ACC112 (cell line): ENCODE data around the gene PIEZO2.

ENCODE experiments used
- H2AFZ ChIP-seq: fragments of 200-600 bp; sonication (generic); one replicate; pipeline ENCODE4 v1.6.0; 2017; ENCODE audit warnings: antibody characterized with exemption, low read length; ENCODE audit not compliant: unreplicated experiment
- H3K27ac ChIP-seq: fragments of 200-600 bp; sonication (generic); 2 replicates; pipeline ENCODE4 v1.5.1; 2014; ENCODE audit warnings: low read depth, mild to moderate bottlenecking, antibody characterized with exemption, low read length, moderate library complexity
- H3K27me3 ChIP-seq: fragments of 200-600 bp; sonication (generic); 2 replicates; pipeline ENCODE4 v1.6.1; 2014; ENCODE audit warnings: mild to moderate bottlenecking, antibody characterized with exemption, low read length, moderate library complexity, mixed read lengths; ENCODE audit not compliant: insufficient read depth
- H3K36me3 ChIP-seq: fragments of 200-600 bp; sonication (generic); 2 replicates; pipeline ENCODE4 v1.6.1; 2016; ENCODE audit warnings: mild to moderate bottlenecking, antibody characterized with exemption, low read length, moderate library complexity, mixed read lengths; ENCODE audit not compliant: insufficient read depth
- H3K4me1 ChIP-seq: fragments of 200-600 bp; sonication (generic); one replicate; pipeline ENCODE4 v1.6.1; 2016; ENCODE audit warnings: low read length, mixed read lengths; ENCODE audit not compliant: insufficient read depth, unreplicated experiment, control insufficient read depth
- H3K4me3 ChIP-seq: fragments of 200-600 bp; sonication (generic); 2 replicates; pipeline ENCODE4 v1.5.1; 2014; ENCODE audit warnings: mild to moderate bottlenecking, low read depth, low read length
- H3K79me2 ChIP-seq: fragments of 200-600 bp; sonication (generic); one replicate; pipeline ENCODE4 v1.6.0; 2016; ENCODE audit warnings: low read length; ENCODE audit not compliant: control insufficient read depth, unreplicated experiment, insufficient read depth

Gene PIEZO2

GRCh38 chr18:10690035-10690329, 459.4 kb downstream of the PIEZO2 start:
- H3K4me1 ChIP-seq: peaks cover 3% of the 10 kb centered on the region
- H3K36me3 ChIP-seq: no peaks in the 10 kb centered on the region
- no peak overlapping the region for H3K4me3 ChIP-seq
- H3K27me3 ChIP-seq: no peaks in the 10 kb centered on the region
- no peak overlapping the region for H3K27ac ChIP-seq
- H3K79me2 ChIP-seq: no peaks in the 10 kb centered on the region
- no peak overlapping the region for H2AFZ ChIP-seq

GRCh38 chr18:10689236-10690034, 459.9 kb downstream of the PIEZO2 start:
- Histone ChIP-seq H3K27ac (no peak overlapping the region), H3K4me1 (peaks cover 3% of the 10 kb centered on the region), H3K4me3 (no peak overlapping the region), H3K36me3 (no peaks in the 10 kb centered on the region), H3K79me2 (no peaks in the 10 kb centered on the region), H2AFZ (no peak overlapping the region), H3K27me3 (no peaks in the 10 kb centered on the region)

- no peak overlapping the region for H2AFZ ChIP-seq
- H3K79me2 ChIP-seq: no peaks in the 10 kb centered on the region
- no peak overlapping the region for H3K27ac ChIP-seq
- no peaks in the 10 kb centered on the region for H3K36me3 ChIP-seq
- H3K4me3 ChIP-seq: no peak overlapping the region
- H3K4me1 ChIP-seq: peaks cover 3% of the 10 kb centered on the region
- H3K27me3 ChIP-seq: no peaks in the 10 kb centered on the region
Measured at GRCh38 chr18:10688766-10689165, 460.6 kb downstream of the PIEZO2 start.

- Histone ChIP-seq H2AFZ (no peak overlapping the region), H3K4me1 (peaks cover 3% of the 10 kb centered on the region), H3K36me3 (no peaks in the 10 kb centered on the region), H3K79me2 (no peaks in the 10 kb centered on the region), H3K4me3 (no peak overlapping the region), H3K27me3 (no peaks in the 10 kb centered on the region), H3K27ac (no peak overlapping the region)
Measured at GRCh38 chr18:10687161-10687925, 462.0 kb downstream of the PIEZO2 start.

GRCh38 chr18:10686308-10686707, 463.1 kb downstream of the PIEZO2 start:
- Histone ChIP-seq H3K27me3 (no peaks in the 10 kb centered on the region), H3K4me1 (peaks cover 3% of the 10 kb centered on the region), H3K4me3 (no peak overlapping the region), H3K36me3 (no peaks in the 10 kb centered on the region), H3K27ac (no peak overlapping the region), H2AFZ (no peak overlapping the region), H3K79me2 (no peaks in the 10 kb centered on the region)

GRCh38 chr18:10685484-10685883, 463.9 kb downstream of the PIEZO2 start:
- no peaks in the 10 kb centered on the region for H3K79me2 ChIP-seq
- H3K27ac ChIP-seq: no peak overlapping the region
- H3K4me3 ChIP-seq: no peak overlapping the region
- H3K27me3 ChIP-seq: no peaks in the 10 kb centered on the region
- no peak overlapping the region for H2AFZ ChIP-seq
- peaks cover 3% of the 10 kb centered on the region for H3K4me1 ChIP-seq
- no peaks in the 10 kb centered on the region for H3K36me3 ChIP-seq

GRCh38 chr18:10682368-10682714, 467.0 kb downstream of the PIEZO2 start:
- H2AFZ ChIP-seq: no peak overlapping the region
- H3K4me3 ChIP-seq: no peak overlapping the region
- H3K27me3 ChIP-seq: no peaks in the 10 kb centered on the region
- no peaks in the 10 kb centered on the region for H3K36me3 ChIP-seq
- no peaks in the 10 kb centered on the region for H3K4me1 ChIP-seq
- no peaks in the 10 kb centered on the region for H3K79me2 ChIP-seq
- H3K27ac ChIP-seq: no peak overlapping the region

- H3K4me3 ChIP-seq: no peak overlapping the region
- H2AFZ ChIP-seq: no peak overlapping the region
- H3K27ac ChIP-seq: no peak overlapping the region
- H3K79me2 ChIP-seq: no peaks in the 10 kb centered on the region
- H3K4me1 ChIP-seq: no peaks in the 10 kb centered on the region
- no peaks in the 10 kb centered on the region for H3K27me3 ChIP-seq
- H3K36me3 ChIP-seq: no peaks in the 10 kb centered on the region
Measured at GRCh38 chr18:10681581-10682367, 467.6 kb downstream of the PIEZO2 start.

GRCh38 chr18:10680271-10680596, 469.1 kb downstream of the PIEZO2 start:
- Histone ChIP-seq H3K27me3 (no peaks in the 10 kb centered on the region), H2AFZ (no peak overlapping the region), H3K4me3 (no peak overlapping the region), H3K79me2 (no peaks in the 10 kb centered on the region), H3K27ac (no peak overlapping the region), H3K36me3 (no peaks in the 10 kb centered on the region), H3K4me1 (no peaks in the 10 kb centered on the region)

GRCh38 chr18:10679557-10680270, 469.7 kb downstream of the PIEZO2 start:
- H3K4me3 ChIP-seq: no peak overlapping the region
- no peaks in the 10 kb centered on the region for H3K4me1 ChIP-seq
- H3K79me2 ChIP-seq: no peaks in the 10 kb centered on the region
- H3K27ac ChIP-seq: no peak overlapping the region
- H3K27me3 ChIP-seq: no peaks in the 10 kb centered on the region
- no peaks in the 10 kb centered on the region for H3K36me3 ChIP-seq
- no peak overlapping the region for H2AFZ ChIP-seq
